Activated T-cell treated with anti-CD3 and anti-CD28 coated beads for 24 hours (primary cell): ENCODE measurements around the gene PCDH15.

ENCODE experiments used
- DNase-seq: peaks from one replicate; pipeline ENCODE4 v3.0.0-alpha.2; 2020; ENCODE audit warnings: low read depth

Gene PCDH15

GRCh38 chr10:53852450-53853175 lies 948.4 kb downstream of the PCDH15 start:
- DNase-seq, result no peak

GRCh38 chr10:53846809-53847208 lies 954.2 kb downstream of the PCDH15 start:
- DNase-seq, result no peak

- DNase-seq, result no peak
Measured at GRCh38 chr10:53843736-53844362, 957.2 kb downstream of the PCDH15 start.

- no peak for DNase-seq
Measured at GRCh38 chr10:53841483-53842145, 959.4 kb downstream of the PCDH15 start.

- DNase-seq, result no peak
Measured at GRCh38 chr10:53840653-53841052, 960.4 kb downstream of the PCDH15 start.

- DNase-seq, result no peak
Measured at GRCh38 chr10:53839440-53840039, 961.5 kb downstream of the PCDH15 start.

- no peak for DNase-seq
Measured at GRCh38 chr10:53836638-53837037, 964.4 kb downstream of the PCDH15 start.

- DNase-seq, result no peak
Measured at GRCh38 chr10:53833908-53834307, 967.1 kb downstream of the PCDH15 start.

- no peak for DNase-seq
Measured at GRCh38 chr10:53827261-53827660, 973.8 kb downstream of the PCDH15 start.

GRCh38 chr10:53808677-53809372 lies 992.2 kb downstream of the PCDH15 start:
- DNase-seq, result no peak

- DNase-seq, result no peak
Measured at GRCh38 chr10:53786236-53786900, 1014.7 kb downstream of the PCDH15 start.

GRCh38 chr10:53771701-53772100 lies 1029.3 kb downstream of the PCDH15 start:
- no peak for DNase-seq

GRCh38 chr10:53770903-53771302 lies 1030.1 kb downstream of the PCDH15 start:
- no peak for DNase-seq

GRCh38 chr10:53765311-53765710 lies 1035.7 kb downstream of the PCDH15 start:
- DNase-seq, result no peak

GRCh38 chr10:53754596-53755250 lies 1046.3 kb downstream of the PCDH15 start:
- DNase-seq, result no peak
